Body of pancreas (tissue), 4 donors: ENCODE data around the gene SNAP25.

Experiments
- CTCF ChIP-seq, 7 experiments: fragments of 450-650 bp in 4 of 7; fragments of 200-600 bp in 3 of 7; sonication (generic) in 3 of 7; IDR thresholded peaks; one replicate each; pipeline ENCODE4 v1.5.1; 2016 to 2019; ENCODE audit warnings: antibody characterized with exemption in 7 of 7
- POLR2A ChIP-seq, 3 donors: fragments of 450-650 bp; IDR thresholded peaks; one replicate each; pipeline ENCODE4 v1.6.1; 2016; ENCODE audit warnings: antibody characterized with exemption in 3 of 3, mild to moderate bottlenecking in 2 of 3

GRCh38 chr20:10201321-10201870 lies 17.2 kb upstream of the SNAP25 start:
- TF ChIP-seq CTCF (IDR thresholded peaks at IDR 0.05), result no peak
- no peak for TF ChIP-seq POLR2A (IDR thresholded peaks at IDR 0.05)
